GM12891 (cell line): ENCODE data around the gene LILRB5.

ENCODE experiments used
- POLR2A ChIP-seq: IDR thresholded peaks from 2 replicates; pipeline ENCODE4 v1.6.1; 2011; ENCODE audit warnings: low read depth, low read length, control low read depth
- POLR2AphosphoS5 ChIP-seq: IDR thresholded peaks from 2 replicates; pipeline ENCODE4 v1.6.1; 2011; ENCODE audit warnings: low read depth, low read length, control low read depth
- TAF1 ChIP-seq: IDR thresholded peaks from 2 replicates; pipeline ENCODE4 v1.6.1; 2011; ENCODE audit warnings: low read depth, low read length, control low read depth

DNA sequence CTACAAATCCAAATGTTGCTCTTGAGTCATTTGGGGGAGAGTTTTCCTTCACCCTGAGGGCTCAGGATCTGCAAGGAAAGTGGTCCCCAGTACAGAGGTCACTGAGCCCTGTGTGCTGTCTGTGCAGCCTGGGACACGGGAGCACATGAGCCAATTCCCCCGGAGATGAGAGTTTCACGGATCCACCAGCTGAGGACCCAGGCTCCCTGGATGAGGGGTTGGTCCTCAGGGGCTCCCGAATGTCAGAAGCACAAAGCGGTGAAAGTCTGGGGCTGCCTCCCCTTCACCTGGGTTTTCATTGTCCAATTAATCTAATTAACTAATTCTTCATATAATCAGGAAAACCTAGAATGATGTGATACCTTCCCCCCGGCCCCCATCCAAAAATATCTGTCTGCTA lies 37.5 kb upstream of the LILRB5 start:
- TF ChIP-seq POLR2AphosphoS5 (no peak), POLR2A (no peak), TAF1 (no peak)
